H1 (cell line): ENCODE data around the gene CACNA1C. TPM values are rescaled to one million over a fixed set of nuclear protein-coding genes. Genes with fewer than 3 reads are reported as not detected.

Experiments used
- CTCF ChIA-PET: fragments of 300-600 bp; sonication (Branson Sonifier 250); formaldehyde crosslinking; loops from one replicate; lab custom pipeline; 2021; ENCODE audit not compliant: partially characterized antibody; lab: Charles Lee
- POLR2A ChIA-PET: fragments of 300-600 bp; sonication (Branson Sonifier 250); formaldehyde crosslinking; loops from one replicate; lab custom pipeline; 2021; ENCODE audit warnings: inconsistent platforms; ENCODE audit not compliant: partially characterized antibody; lab: Charles Lee
- DNase-seq, 2 experiments: peaks; one replicate each; pipeline versions ENCODE4 v3.0.0 to v3.0.0-alpha.2; 2010 to 2022; ENCODE audit warnings: low spot score in 2 of 2, low read depth in 1 of 2, mixed read lengths in 1 of 2
- FAIRE-seq: peaks from 2 replicates; lab custom pipeline; 2011; peaks lifted over from hg19 to GRCh38; lab: Jason Lieb, UNC
- H2AFZ ChIP-seq: 2 replicates; pipeline ENCODE4 v1.8.1; 2012; ENCODE audit warnings: low read length, inconsistent platforms
- H2AK5ac ChIP-seq: 2 replicates; pipeline ENCODE4 v1.6.1; 2013; ENCODE audit warnings: low read depth, low read length
- H2BK120ac ChIP-seq: replicated peaks from 2 replicates; pipeline ENCODE3; 2013; ENCODE audit warnings: low read depth, low read length, inconsistent platforms
- H2BK12ac ChIP-seq: 2 replicates; pipeline ENCODE4 v1.6.1; 2013; ENCODE audit warnings: low read depth, low read length
- H2BK15ac ChIP-seq: 2 replicates; pipeline ENCODE4 v1.6.1; 2013; ENCODE audit warnings: low read length
- H2BK20ac ChIP-seq: 2 replicates; pipeline ENCODE4 v1.6.1; 2013; ENCODE audit warnings: low read length
- H2BK5ac ChIP-seq: 2 replicates; pipeline ENCODE4 v1.6.1; 2013; ENCODE audit warnings: low read depth, low read length
- H3K14ac ChIP-seq: 2 replicates; pipeline ENCODE4 v1.6.1; 2013; ENCODE audit warnings: inconsistent platforms; ENCODE audit not compliant: insufficient read length
- H3K18ac ChIP-seq: 2 replicates; pipeline ENCODE4 v1.6.1; 2013; ENCODE audit warnings: low read length; ENCODE audit errors: extremely low read depth
- H3K23ac ChIP-seq: 2 replicates; pipeline ENCODE4 v1.6.1; 2013; ENCODE audit warnings: inconsistent platforms; ENCODE audit not compliant: insufficient read length
- H3K23me2 ChIP-seq: 2 replicates; pipeline ENCODE4 v1.6.1; 2013; ENCODE audit warnings: low read depth, low read length
- H3K27ac ChIP-seq: 2 replicates; pipeline ENCODE4 v1.6.1; 2011; ENCODE audit warnings: low read depth, low read length, inconsistent platforms
- H3K27me3 ChIP-seq, 4 experiments: replicated peaks in 1 of 4; 1 replicate in 1 of 4; 2 replicates in 3 of 4; pipeline versions ENCODE4 v1.6.1 to v1.8.1; 2011 to 2013; ENCODE audit warnings: low read length in 3 of 4, mild to moderate bottlenecking in 3 of 4, inconsistent platforms in 2 of 4, mixed read lengths in 2 of 4, moderate library complexity in 1 of 4; ENCODE audit not compliant: control insufficient read depth in 3 of 4, insufficient read depth in 3 of 4; ENCODE audit errors: extremely low read depth in 1 of 4
- H3K36me3 ChIP-seq, 4 experiments: 2 replicates each; pipeline versions ENCODE4 v1.6.1 to v1.8.1; 2011 to 2013; ENCODE audit warnings: mild to moderate bottlenecking in 4 of 4, low read length in 3 of 4, moderate library complexity in 2 of 4, control low read depth in 1 of 4, inconsistent platforms in 1 of 4; ENCODE audit not compliant: insufficient read depth in 4 of 4, control insufficient read depth in 2 of 4
- H3K4ac ChIP-seq: replicated peaks from 2 replicates; pipeline ENCODE3; 2013; ENCODE audit warnings: low read length, low read depth, mixed read lengths, inconsistent platforms; ENCODE audit not compliant: insufficient read length
- H3K4me1 ChIP-seq, 4 experiments: replicated peaks in 1 of 4; 1 replicate in 1 of 4; 2 replicates in 3 of 4; pipeline versions ENCODE4 v1.6.1 to v1.8.1; 2011 to 2013; ENCODE audit warnings: low read length in 3 of 4, inconsistent platforms in 2 of 4, mixed read lengths in 1 of 4; ENCODE audit not compliant: insufficient read depth in 4 of 4, control insufficient read depth in 3 of 4
- H3K4me2 ChIP-seq, 2 experiments: 2 replicates each; pipeline versions ENCODE4 v1.6.1 to v1.8.1; 2011 to 2013; ENCODE audit warnings: low read depth in 2 of 2, low read length in 2 of 2, control low read depth in 1 of 2, inconsistent platforms in 1 of 2, mild to moderate bottlenecking in 1 of 2; ENCODE audit not compliant: insufficient read depth in 1 of 2
- H3K4me3 ChIP-seq, 4 experiments: fragments of 200-600, 300-600 bp in 1 of 4; sonication (generic), shearing (Covaris generic), sonication (Bioruptor Twin) in 1 of 4; 2 replicates each; pipeline versions ENCODE4 v1.5.1 to v1.8.1; 2011 to 2016; ENCODE audit warnings: low read length in 4 of 4, low read depth in 3 of 4, control low read depth in 2 of 4, inconsistent platforms in 2 of 4, mild to moderate bottlenecking in 2 of 4, mixed read lengths in 1 of 4, moderate library complexity in 1 of 4; ENCODE audit not compliant: insufficient read depth in 2 of 4; ENCODE audit errors: extremely low read depth in 1 of 4
- H3K56ac ChIP-seq: replicated peaks from 2 replicates; pipeline ENCODE3; 2013; ENCODE audit warnings: low read depth, mild to moderate bottlenecking, mixed read lengths, low read length, inconsistent platforms; ENCODE audit not compliant: insufficient read length
- H3K79me1 ChIP-seq: 2 replicates; pipeline ENCODE4 v1.6.1; 2013; ENCODE audit warnings: low read depth, low read length, control low read depth
- H3K79me2 ChIP-seq, 2 experiments: 2 replicates each; pipeline versions ENCODE4 v1.6.1 to v1.8.1; 2012 to 2013; ENCODE audit warnings: low read length in 2 of 2, mild to moderate bottlenecking in 2 of 2, inconsistent platforms in 1 of 2; ENCODE audit not compliant: insufficient read depth in 2 of 2, control insufficient read depth in 1 of 2
- H3K9ac ChIP-seq, 4 experiments: replicated peaks in 1 of 4; 1 replicate in 1 of 4; 2 replicates in 3 of 4; pipeline versions ENCODE4 v1.6.1 to v1.8.1; 2011 to 2013; ENCODE audit warnings: low read depth in 3 of 4, low read length in 3 of 4, control low read depth in 2 of 4, mild to moderate bottlenecking in 2 of 4, moderate library complexity in 2 of 4, inconsistent platforms in 1 of 4; ENCODE audit errors: extremely low read depth in 1 of 4
- H3K9me3 ChIP-seq, 2 experiments: 2 replicates each; pipeline versions ENCODE4 v1.6.1 to v1.8.1; 2012 to 2013; ENCODE audit warnings: mild to moderate bottlenecking in 2 of 2, moderate library complexity in 2 of 2, control low read depth in 1 of 2, inconsistent platforms in 1 of 2, low read depth in 1 of 2, low read length in 1 of 2, mixed read lengths in 1 of 2; ENCODE audit not compliant: insufficient read depth in 2 of 2
- H4K20me1 ChIP-seq, 2 experiments: replicated peaks in 1 of 2; 2 replicates each; pipeline versions ENCODE3 to v1.8.1; 2011 to 2013; ENCODE audit warnings: inconsistent platforms in 2 of 2, low read length in 2 of 2, mild to moderate bottlenecking in 1 of 2; ENCODE audit not compliant: insufficient read depth in 2 of 2, control insufficient read depth in 1 of 2
- H4K5ac ChIP-seq: 2 replicates; pipeline ENCODE4 v1.6.1; 2013; ENCODE audit warnings: low read length, low read depth, mixed read lengths, inconsistent platforms; ENCODE audit not compliant: insufficient read length
- H4K8ac ChIP-seq: 2 replicates; pipeline ENCODE4 v1.8.0; 2013; ENCODE audit warnings: mild to moderate bottlenecking, moderate library complexity, low read length, inconsistent platforms; ENCODE audit not compliant: insufficient read depth; ENCODE audit errors: extremely low read depth
- H4K91ac ChIP-seq: replicated peaks from 2 replicates; pipeline ENCODE3; 2013; ENCODE audit warnings: low read length, mixed read lengths, inconsistent platforms; ENCODE audit not compliant: insufficient read length
- BACH1 ChIP-seq: IDR thresholded peaks from 2 replicates; pipeline ENCODE4 v1.6.1; 2012; ENCODE audit warnings: low read length, improper control_type of control experiment
- CREB1 ChIP-seq: IDR thresholded peaks from 2 replicates; pipeline ENCODE4 v1.6.1; 2012; ENCODE audit warnings: inconsistent platforms
- EGR1 ChIP-seq: IDR thresholded peaks from 2 replicates; pipeline ENCODE4 v1.6.1; 2011; ENCODE audit warnings: low read depth, low read length, borderline replicate concordance
- GTF2F1 ChIP-seq: IDR thresholded peaks from 2 replicates; pipeline ENCODE4 v1.6.1; 2012; ENCODE audit warnings: low read depth, low read length, improper control_type of control experiment, borderline replicate concordance
- JUND ChIP-seq: IDR thresholded peaks from 2 replicates; pipeline ENCODE4 v1.6.1; 2011; ENCODE audit warnings: mild to moderate bottlenecking, improper control_type of control experiment, low read length
- KDM4A ChIP-seq: IDR thresholded peaks from one replicate; pipeline ENCODE4 v1.7.1; 2012; ENCODE audit warnings: low read depth, mild to moderate bottlenecking, moderate library complexity, low read length, inconsistent platforms; ENCODE audit not compliant: severe bottlenecking
- KDM5A ChIP-seq: fragments of 200-600 bp; IDR thresholded peaks from 2 replicates; pipeline ENCODE4 v1.7.1; 2012; ENCODE audit warnings: mild to moderate bottlenecking, low read length, inconsistent platforms, mixed read lengths
- NRF1 ChIP-seq: IDR thresholded peaks from 2 replicates; pipeline ENCODE4 v1.6.1; 2011; ENCODE audit warnings: mild to moderate bottlenecking, low read depth, low read length, improper control_type of control experiment
- POLR2AphosphoS5 ChIP-seq: IDR thresholded peaks from 2 replicates; pipeline ENCODE4 v1.6.1; 2011; ENCODE audit warnings: low read depth, low read length
- RFX5 ChIP-seq: IDR thresholded peaks from 2 replicates; pipeline ENCODE4 v1.6.1; 2011; ENCODE audit warnings: low read depth, low read length, improper control_type of control experiment, borderline replicate concordance
- SRF ChIP-seq: IDR thresholded peaks from 2 replicates; pipeline ENCODE4 v1.6.1; 2011; ENCODE audit warnings: mild to moderate bottlenecking, low read depth, low read length, moderate library complexity
- WGBS, 2 experiments: shearing (Covaris generic) in 1 of 2; methylation state at CpG; one replicate each; pipeline versions ENCODE4 v1.1.6 to v1.1.7; 2013 to 2015; ENCODE audit warnings: low lambda C conversion rate in 2 of 2, mixed read lengths in 2 of 2, inconsistent platforms in 1 of 2, low coverage in 1 of 2, missing lambda C conversion rate in 1 of 2; ENCODE audit not compliant: insufficient replicate concordance in 2 of 2, insufficient coverage in 1 of 2, insufficient read length in 1 of 2; ENCODE audit errors: extremely low coverage in 1 of 2, missing lambda C conversion rate in 1 of 2; 5-methylcytosine and 5-hydroxymethylcytosine counted together
- polyA plus RNA-seq, 7 experiments: library from polyadenylated mRNA; depleted of rRNA in 3 of 7; stranded (reverse) in 5 of 7; unstranded in 2 of 7; fragments of >200 nt in 5 of 7; fragments of 200-250 nt in 2 of 7; gene quantifications; 1 replicate in 5 of 7; 2 replicates in 1 of 7; 4 replicates in 1 of 7; pipeline versions ENCODE4 v1.2.1 to v1.2.3, GENCODE V29; 2011 to 2013; ENCODE audit warnings: missing spikeins in 2 of 7, mixed read lengths in 2 of 7
- total RNA-seq: library from RNA; stranded (reverse); fragmentation: NEBNext Ultra II Directional; extraction: Animal tissue kit (Norgen Biotek cat#: 25700); gene quantifications from 2 replicates; pipeline ENCODE4 v1.2.1, GENCODE V29; 2021

The CACNA1C gene
- total and polyA plus RNA-seq, 2 of the 8 experiments (the other 6 are each of a cell fraction or from before 2014, with no cell fraction given): 1.3 TPM

DNA sequence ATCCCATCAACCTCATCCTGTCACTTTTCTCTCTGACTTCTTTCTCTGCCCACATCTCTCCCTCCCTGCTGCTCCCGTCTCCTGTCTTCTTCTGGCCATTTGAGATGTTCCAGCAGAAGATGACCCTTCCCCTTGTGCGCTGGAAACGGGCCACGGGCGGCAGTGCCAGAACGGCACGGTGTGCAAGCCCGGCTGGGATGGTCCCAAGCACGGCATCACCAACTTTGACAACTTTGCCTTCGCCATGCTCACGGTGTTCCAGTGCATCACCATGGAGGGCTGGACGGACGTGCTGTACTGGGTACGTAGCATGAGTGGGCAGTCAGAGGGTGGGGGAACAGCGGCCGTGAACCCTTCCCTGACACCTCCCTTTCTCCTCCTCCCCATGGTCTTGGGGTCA, 440.3 kb downstream of the CACNA1C start:
- no peak for FAIRE-seq
- no peak overlapping the region for H2BK20ac ChIP-seq
- H4K20me1 ChIP-seq: no peaks in the 10 kb centered on the region
- no peak overlapping the region for H3K4me2 ChIP-seq
- no peak overlapping the region for H3K14ac ChIP-seq
- POLR2A ChIA-PET: no interaction called here
- H3K56ac ChIP-seq: no peak overlapping the region
- H3K4ac ChIP-seq: no peak overlapping the region
- no peak overlapping the region for H4K8ac ChIP-seq
- no peak overlapping the region for H2BK5ac ChIP-seq
- no peak overlapping the region for H2BK120ac ChIP-seq
- H3K9me3 ChIP-seq: no peaks in the 10 kb centered on the region
- no peak overlapping the region for H3K18ac ChIP-seq
- no peaks in the 10 kb centered on the region for H3K23me2 ChIP-seq
- H4K5ac ChIP-seq: no peak overlapping the region
- H3K4me1 ChIP-seq: no peaks in the 10 kb centered on the region; a peak in 1 of 7 replicates
- no peak for TF ChIP-seq SRF
- TF ChIP-seq KDM5A: no peak
- no peak for TF ChIP-seq RFX5
- TF ChIP-seq EGR1: no peak
- no peak for TF ChIP-seq KDM4A
- no peak for TF ChIP-seq GTF2F1
- no peak for TF ChIP-seq BACH1
- no peak for TF ChIP-seq NRF1
- no peak for TF ChIP-seq POLR2AphosphoS5
- TF ChIP-seq CREB1: no peak
- no peak for TF ChIP-seq JUND
- H2BK12ac ChIP-seq: peak overlapping the region; percentile 63; the same call in 1 of the 2 replicates
- H3K79me1 ChIP-seq: no peaks in the 10 kb centered on the region
- no peak overlapping the region for H3K23ac ChIP-seq
- CTCF ChIA-PET: no interaction called here
- H2BK15ac ChIP-seq: no peak overlapping the region
- H3K4me3 ChIP-seq: no peak overlapping the region
- H3K36me3 ChIP-seq: no peaks in the 10 kb centered on the region
- H3K9ac ChIP-seq: no peak overlapping the region
- no peak overlapping the region for H4K91ac ChIP-seq
- H2AK5ac ChIP-seq: no peak overlapping the region
- 94% methylated on average over 14 of the region's 16 CpGs; no CpG with 5 or more reads in 1 of the 2 experiments for WGBS, 2 experiments
- H3K79me2 ChIP-seq: no peaks in the 10 kb centered on the region
- H3K27ac ChIP-seq: no peak overlapping the region
- no peak for DNase-seq
- H3K27me3 ChIP-seq: no peaks in the 10 kb centered on the region; a peak in 1 of 7 replicates
- no peak overlapping the region for H2AFZ ChIP-seq
